Panc1 (cell line): ENCODE data around the gene MOB1B.

Experiments used
- CTCF ChIP-seq: fragments of 450-650 bp; IDR thresholded peaks from 2 replicates; pipeline ENCODE4 v1.5.1; 2017; ENCODE audit warnings: mild to moderate bottlenecking
- POLR2AphosphoS5 ChIP-seq: IDR thresholded peaks from 2 replicates; pipeline ENCODE4 v1.6.1; 2012; ENCODE audit warnings: mild to moderate bottlenecking, low read depth, low read length, moderate library complexity
- REST ChIP-seq, 2 experiments: IDR thresholded peaks; 2 replicates each; pipeline ENCODE4 v1.6.1; 2011 to 2012; ENCODE audit warnings: low read depth in 2 of 2, control low read depth in 1 of 2, low read length in 1 of 2, mild to moderate bottlenecking in 1 of 2, moderate library complexity in 1 of 2; ENCODE audit not compliant: insufficient read depth in 1 of 2
- SIN3A ChIP-seq: IDR thresholded peaks from 2 replicates; pipeline ENCODE4 v1.6.1; 2012; ENCODE audit warnings: low read depth, mild to moderate bottlenecking, low read length, moderate library complexity, borderline replicate concordance; ENCODE audit not compliant: insufficient read depth
- TCF7L2 ChIP-seq: IDR thresholded peaks from 2 replicates; pipeline ENCODE4 v1.6.1; 2011; ENCODE audit warnings: mild to moderate bottlenecking, low read depth, low read length, inconsistent platforms

- no peak for TF ChIP-seq CTCF
- no peak for TF ChIP-seq TCF7L2
- no peak for TF ChIP-seq POLR2AphosphoS5
- no peak for TF ChIP-seq SIN3A
- TF ChIP-seq REST (IDR thresholded peaks at IDR 0.05; ENCODE audit: insufficient read depth in 1 of 2, low read depth in 2 of 2, low read length in 1 of 2) = no peak
These were observed 43.4 kb downstream of the MOB1B start for GRCh38 chr4:70945452-70946055.
